KMS-11 (cell line): Measurements from ENCODE around the gene STIM2.

Source experiments
- H2AFZ ChIP-seq: fragments of 200-600 bp; sonication (generic); 2 replicates; pipeline ENCODE4 v1.6.1; 2016; ENCODE audit warnings: antibody characterized with exemption, mixed run types, low read depth
- H3K27ac ChIP-seq: fragments of 200-600 bp; sonication (generic); 2 replicates; pipeline ENCODE4 v1.6.1; 2016; ENCODE audit warnings: mild to moderate bottlenecking, mixed run types
- H3K27me3 ChIP-seq: fragments of 200-600 bp; sonication (generic); 2 replicates; pipeline ENCODE4 v1.6.1; 2017; ENCODE audit warnings: mild to moderate bottlenecking, low read depth, mixed run types, moderate library complexity; ENCODE audit not compliant: insufficient read depth
- H3K36me3 ChIP-seq: fragments of 200-600 bp; sonication (generic); 2 replicates; pipeline ENCODE4 v1.6.1; 2017; ENCODE audit warnings: mild to moderate bottlenecking, mixed run types; ENCODE audit not compliant: insufficient read depth
- H3K4me1 ChIP-seq: fragments of 200-600 bp; sonication (generic); 2 replicates; pipeline ENCODE4 v1.6.1; 2016; ENCODE audit warnings: mild to moderate bottlenecking, low read depth, mixed run types; ENCODE audit not compliant: poor library complexity, severe bottlenecking
- H3K4me2 ChIP-seq: fragments of 200-600 bp; sonication (generic); 2 replicates; pipeline ENCODE4 v1.7.0; 2016; ENCODE audit warnings: mild to moderate bottlenecking, mixed run types
- H3K4me3 ChIP-seq: fragments of 200-600 bp; sonication (generic); IDR thresholded peaks from 2 replicates; pipeline ENCODE4 v1.6.1; 2017; ENCODE audit warnings: low read depth, low read length, mixed read lengths; ENCODE audit not compliant: insufficient read depth
- H3K79me2 ChIP-seq: fragments of 200-600 bp; sonication (generic); 2 replicates; pipeline ENCODE4 v1.6.1; 2016; ENCODE audit warnings: low read depth, mixed run types; ENCODE audit not compliant: insufficient read depth
- H3K9ac ChIP-seq: fragments of 200-600 bp; sonication (generic); 2 replicates; pipeline ENCODE4 v1.6.1; 2016; ENCODE audit warnings: mild to moderate bottlenecking, mixed run types
- H4K20me1 ChIP-seq: fragments of 200-600 bp; sonication (generic); 2 replicates; pipeline ENCODE4 v1.6.1; 2016; ENCODE audit warnings: mild to moderate bottlenecking, mixed run types; ENCODE audit not compliant: insufficient read depth
- CTCF ChIP-seq: fragments of 200-600 bp; sonication (generic); conservative IDR thresholded peaks from 2 replicates; pipeline ENCODE4 v1.6.1; 2017; ENCODE audit warnings: low read depth, mild to moderate bottlenecking, antibody characterized with exemption, low read length, moderate library complexity, mixed read lengths

The STIM2 gene

GRCh38 chr4:27010334-27010940, 149.8 kb downstream of the STIM2 start:
- Histone ChIP-seq H4K20me1 (no peaks in the 10 kb centered on the region), H3K27me3 (no peaks in the 10 kb centered on the region), H3K36me3 (no peaks in the 10 kb centered on the region), H2AFZ (no peak overlapping the region), H3K4me1 (peaks cover 17% of the 10 kb centered on the region), H3K79me2 (no peaks in the 10 kb centered on the region), H3K4me2 (no peak overlapping the region), H3K4me3 (no peak overlapping the region), H3K9ac (no peak overlapping the region), H3K27ac (no peak overlapping the region)
- TF ChIP-seq CTCF, result peak; percentile 69

GRCh38 chr4:27011401-27011800, 150.8 kb downstream of the STIM2 start:
- H3K4me3 ChIP-seq, result no peak overlapping the region
- peaks cover 17% of the 10 kb centered on the region for H3K4me1 ChIP-seq
- no peak for TF ChIP-seq CTCF
- no peaks in the 10 kb centered on the region for H3K27me3 ChIP-seq
- H3K27ac ChIP-seq, result no peak overlapping the region
- H3K36me3 ChIP-seq, result no peaks in the 10 kb centered on the region
- H3K79me2 ChIP-seq, result no peaks in the 10 kb centered on the region
- H3K4me2 ChIP-seq, result no peak overlapping the region
- H3K9ac ChIP-seq, result no peak overlapping the region
- H2AFZ ChIP-seq, result no peak overlapping the region
- no peaks in the 10 kb centered on the region for H4K20me1 ChIP-seq

GRCh38 chr4:27013012-27013411, 152.4 kb downstream of the STIM2 start:
- Histone ChIP-seq H3K36me3 (no peaks in the 10 kb centered on the region), H3K27ac (no peak overlapping the region), H3K4me1 (peaks cover 17% of the 10 kb centered on the region), H3K9ac (no peak overlapping the region), H2AFZ (no peak overlapping the region), H3K4me2 (no peak overlapping the region; the same call in 1 of the 2 replicates), H3K27me3 (no peaks in the 10 kb centered on the region), H3K79me2 (no peaks in the 10 kb centered on the region), H3K4me3 (no peak overlapping the region), H4K20me1 (no peaks in the 10 kb centered on the region)
- no peak for TF ChIP-seq CTCF

GRCh38 chr4:27016551-27016950, 155.9 kb downstream of the STIM2 start:
- Histone ChIP-seq H3K27me3 (no peaks in the 10 kb centered on the region), H4K20me1 (no peaks in the 10 kb centered on the region), H3K36me3 (no peaks in the 10 kb centered on the region), H3K27ac (no peak overlapping the region), H3K9ac (no peak overlapping the region), H3K4me2 (no peak overlapping the region), H3K79me2 (no peaks in the 10 kb centered on the region), H3K4me3 (no peak overlapping the region), H3K4me1 (peaks cover 17% of the 10 kb centered on the region), H2AFZ (no peak overlapping the region)
- no peak for TF ChIP-seq CTCF
